GM21737 (cell line): ENCODE measurements around the gene ACTBL2.
"Not testable (repeated sequence)": the region's sequence is repeated elsewhere in the genome, so short reads cannot be mapped to it uniquely, and the experiment has no call there.

Source experiments
- ATAC-seq: cut with Tn5 transposase; IDR thresholded peaks from one replicate; pipeline ENCODE4 v1.9.1; 2021; ENCODE audit warnings: mild to moderate bottlenecking, moderate library complexity; ENCODE audit not compliant: unreplicated experiment

The ACTBL2 gene

DNA sequence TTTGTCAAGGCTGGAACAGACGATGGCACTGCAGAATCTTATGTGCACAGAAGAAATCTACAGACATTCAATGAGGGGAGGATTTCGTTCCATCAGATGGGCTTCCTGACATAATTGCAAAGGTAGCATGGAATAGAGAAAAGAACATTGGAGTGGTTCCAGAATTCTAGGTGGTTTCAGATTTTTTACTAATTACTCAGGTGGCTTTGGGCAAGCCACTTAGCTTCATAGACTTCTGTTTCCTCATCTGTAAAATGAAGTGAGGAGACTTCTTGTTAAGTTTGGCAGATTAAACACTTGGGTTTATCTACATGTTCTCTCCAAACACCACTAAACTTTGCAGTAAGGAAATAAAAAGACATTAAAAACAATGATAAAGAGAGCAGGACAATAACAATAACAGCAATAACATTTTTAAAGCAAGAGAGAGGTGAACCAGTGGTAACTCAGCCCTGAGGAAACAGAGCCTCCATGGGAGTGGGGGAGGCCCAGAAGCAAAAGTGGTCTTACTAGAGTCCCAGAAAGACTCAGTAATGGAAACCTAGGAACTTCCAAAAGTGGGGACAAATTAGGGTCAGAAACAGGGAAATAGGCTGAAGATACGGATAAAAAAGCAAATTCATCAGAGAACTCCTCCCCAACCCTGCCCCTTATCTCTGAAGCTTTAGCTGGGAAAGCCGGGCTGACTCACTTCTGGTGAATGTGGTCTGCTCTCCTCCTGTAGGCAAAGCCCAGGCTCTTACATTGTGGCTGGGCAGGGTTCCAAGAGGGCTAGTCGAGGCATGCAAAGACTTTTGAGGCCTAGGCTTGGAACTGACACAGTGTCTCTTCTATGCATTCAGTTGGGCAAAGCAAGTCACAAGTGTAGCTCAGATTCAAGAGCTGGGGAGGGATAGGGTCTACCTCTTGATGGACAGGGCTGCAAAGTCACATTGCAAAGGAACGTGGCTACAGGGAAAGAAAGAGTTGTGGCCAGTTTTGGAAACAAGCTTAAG is 11.8 kb upstream of the ACTBL2 start:
- ATAC-seq: no peak

DNA sequence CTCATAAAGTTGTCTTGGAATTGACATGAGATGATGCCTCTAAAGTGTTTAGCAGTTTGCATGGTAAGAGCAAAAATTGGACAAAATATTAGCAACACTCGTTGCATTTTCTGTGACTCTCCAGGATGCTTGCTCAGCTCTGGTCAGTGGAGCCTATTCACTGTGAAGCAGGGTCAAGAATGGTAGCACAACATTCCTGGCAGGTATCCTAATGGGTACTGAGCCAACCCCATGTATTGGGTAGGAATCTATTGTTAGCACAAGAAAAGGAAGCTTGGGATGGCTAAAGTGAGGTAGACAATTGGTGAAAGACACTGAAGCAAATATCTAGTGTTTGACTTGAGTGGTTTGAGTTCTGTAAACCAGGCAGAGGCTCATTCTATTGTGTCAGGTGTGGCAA is 10.4 kb upstream of the ACTBL2 start:
- ATAC-seq: no peak

DNA sequence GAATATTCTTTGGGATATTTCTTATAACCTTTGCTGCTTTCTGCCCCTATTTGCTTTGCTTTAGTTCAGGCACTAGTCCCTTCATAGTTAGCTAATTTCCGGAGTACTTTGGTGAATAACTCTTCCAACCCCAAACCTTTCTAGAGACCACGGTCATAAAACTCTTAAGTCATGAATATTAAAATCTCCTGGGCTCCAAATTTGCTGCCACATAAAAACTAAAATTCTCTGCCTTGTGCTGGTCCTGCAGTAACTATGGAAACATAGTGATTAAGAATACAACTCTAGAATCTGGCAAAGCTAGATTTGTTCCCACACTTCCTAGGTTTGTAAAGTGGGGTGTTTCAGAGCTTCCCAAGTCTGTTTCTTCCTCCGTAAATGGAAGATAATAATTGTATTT is 10.0 kb upstream of the ACTBL2 start:
- no peak for ATAC-seq

DNA sequence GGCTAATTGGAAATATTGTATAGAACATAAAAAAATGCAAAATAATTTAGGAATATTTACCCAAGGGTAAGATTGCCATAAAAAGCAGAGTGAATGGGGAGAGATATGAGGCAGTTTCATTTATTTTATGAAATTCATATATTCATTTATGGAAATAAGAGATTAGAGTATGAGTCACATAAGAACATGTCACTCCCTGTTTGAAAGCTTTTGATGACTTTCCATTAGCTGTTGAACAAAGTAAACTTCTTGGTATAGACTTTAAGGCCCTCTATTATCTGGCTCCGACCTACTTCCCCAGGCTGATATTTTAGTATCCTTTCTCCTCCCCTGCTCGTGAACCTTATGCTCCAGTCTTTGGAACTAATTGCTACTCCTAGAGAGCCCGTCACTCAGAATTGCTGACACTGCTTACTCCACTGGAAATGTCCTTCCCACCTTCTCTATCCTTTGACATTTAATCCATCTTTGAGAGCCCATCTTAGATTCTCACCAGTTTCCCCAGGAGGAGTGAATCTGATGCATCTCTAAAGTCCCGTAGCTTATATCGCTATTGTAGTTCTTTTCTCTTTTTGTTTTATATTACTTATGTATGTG is 8.9 kb upstream of the ACTBL2 start:
- ATAC-seq: no peak

DNA sequence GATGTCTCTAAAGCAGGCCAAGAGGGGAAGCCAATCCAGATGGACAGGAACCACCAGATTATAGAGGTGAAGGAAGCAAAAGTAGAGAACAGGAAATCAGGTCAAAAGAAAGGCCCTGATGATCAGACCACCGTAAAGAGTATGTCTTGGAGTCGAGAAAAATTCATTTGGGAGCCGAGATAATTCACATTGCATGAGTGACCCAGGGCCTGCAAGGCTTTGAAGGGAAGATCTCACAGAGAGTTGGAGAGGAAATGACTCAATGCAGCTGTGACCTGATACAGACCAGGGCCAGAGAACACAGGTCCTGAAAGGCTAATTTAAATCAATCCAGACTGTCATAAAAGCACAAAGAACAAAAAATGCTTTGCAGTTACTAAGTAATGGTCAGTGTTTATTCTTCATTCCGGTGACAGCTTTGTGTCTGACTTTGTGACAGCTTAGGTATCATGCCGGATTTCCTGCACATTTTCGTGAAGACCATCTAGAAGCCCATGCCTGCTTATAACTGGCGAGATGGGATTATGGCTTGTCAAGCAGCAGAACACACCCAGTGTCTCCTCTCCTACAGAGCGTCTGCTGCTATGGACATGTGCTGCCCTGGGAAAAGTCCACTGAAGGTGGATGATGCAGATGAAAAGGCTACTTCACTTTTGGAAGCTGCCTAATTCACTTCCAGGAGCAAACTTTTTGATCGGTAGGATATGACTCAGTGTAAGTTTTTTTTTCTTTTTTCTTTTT is 5.8 kb upstream of the ACTBL2 start:
- ATAC-seq: no peak

DNA sequence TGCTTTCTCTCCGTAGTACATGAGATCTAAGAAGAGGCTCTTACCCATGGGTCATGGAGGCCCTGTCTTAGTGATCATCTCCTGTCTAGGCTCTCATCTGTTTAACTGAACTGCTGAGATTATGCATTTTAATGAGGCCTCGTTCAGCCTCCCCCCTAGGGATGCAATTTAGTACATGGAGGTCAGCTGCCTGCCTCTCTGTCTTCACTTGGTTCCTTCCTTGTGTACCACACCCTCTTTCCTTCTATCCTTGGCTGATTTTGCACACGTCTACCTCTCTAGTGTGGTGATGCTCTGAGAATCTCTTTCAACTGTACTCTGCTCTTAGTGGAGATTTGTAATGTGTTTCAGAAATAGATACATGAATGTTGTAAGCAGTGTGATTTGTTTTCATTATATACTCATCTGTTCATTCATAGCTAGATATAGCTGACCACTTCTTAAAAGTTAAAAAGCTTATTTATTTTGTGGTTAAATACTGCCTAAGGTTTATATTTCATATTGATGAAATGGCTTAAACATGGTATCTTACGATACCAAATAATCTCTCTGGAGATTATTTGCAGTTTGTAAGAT is 3.5 kb upstream of the ACTBL2 start:
- no peak for ATAC-seq

DNA sequence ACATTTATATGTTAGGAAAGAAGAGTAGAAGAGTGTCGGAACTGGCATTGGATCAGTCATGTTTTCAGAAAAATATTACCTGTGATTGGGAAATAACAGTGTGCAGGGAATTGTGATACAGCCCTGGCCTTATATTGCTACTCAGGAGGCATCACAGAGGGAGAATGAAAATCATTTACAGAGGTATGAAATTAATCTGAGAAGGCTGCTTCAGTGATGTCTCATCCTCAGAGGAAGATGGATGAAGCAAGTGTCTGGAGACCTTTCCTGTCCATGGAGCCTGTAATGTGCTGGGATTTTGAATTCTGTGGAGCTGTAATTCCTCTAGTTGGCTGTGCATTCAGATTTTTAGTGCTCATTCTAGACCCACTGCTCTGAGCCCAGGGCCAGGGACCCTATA is 3.8 kb downstream of the ACTBL2 start:
- ATAC-seq: no peak

DNA sequence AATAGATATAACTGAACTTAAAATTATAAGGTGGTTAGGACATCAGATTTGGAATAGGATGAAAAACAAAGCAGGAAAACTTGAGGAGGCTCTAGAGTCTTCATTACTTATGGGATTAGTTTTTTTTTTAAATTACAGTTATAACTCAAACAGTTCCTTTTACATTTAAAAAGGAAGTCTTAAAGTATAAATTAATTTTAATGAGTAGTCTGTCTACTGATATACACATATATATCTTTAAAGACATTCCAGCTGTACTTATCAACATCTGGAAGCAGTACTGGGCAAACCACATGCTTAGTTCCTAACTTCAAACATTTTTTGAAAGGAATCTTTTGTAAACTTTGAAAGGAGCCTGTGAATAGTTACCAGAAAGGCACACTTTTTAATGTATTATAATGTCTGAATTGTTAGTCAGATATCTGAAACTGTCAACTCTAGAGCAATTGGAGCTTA is 6.0 kb downstream of the ACTBL2 start:
- ATAC-seq: no peak

DNA sequence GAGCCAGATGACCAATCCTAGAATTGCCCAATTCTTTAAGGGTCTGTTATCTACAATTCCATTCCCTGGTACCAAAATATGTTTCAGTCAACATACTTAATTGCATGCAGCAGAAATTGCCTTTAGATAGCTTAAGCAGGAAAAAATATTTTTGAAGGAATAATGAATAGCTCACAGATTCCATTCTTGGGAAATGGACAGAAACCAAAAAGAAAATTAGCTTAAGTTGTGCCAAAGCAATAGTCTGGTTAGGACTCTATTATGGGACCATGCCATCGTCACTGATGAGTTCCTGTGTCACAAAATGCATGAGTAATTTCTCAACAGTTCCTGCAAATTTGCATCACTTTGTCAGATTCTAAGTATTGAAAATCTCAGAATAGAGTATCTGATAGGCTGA is 12.3 kb downstream of the ACTBL2 start:
- no peak for ATAC-seq

DNA sequence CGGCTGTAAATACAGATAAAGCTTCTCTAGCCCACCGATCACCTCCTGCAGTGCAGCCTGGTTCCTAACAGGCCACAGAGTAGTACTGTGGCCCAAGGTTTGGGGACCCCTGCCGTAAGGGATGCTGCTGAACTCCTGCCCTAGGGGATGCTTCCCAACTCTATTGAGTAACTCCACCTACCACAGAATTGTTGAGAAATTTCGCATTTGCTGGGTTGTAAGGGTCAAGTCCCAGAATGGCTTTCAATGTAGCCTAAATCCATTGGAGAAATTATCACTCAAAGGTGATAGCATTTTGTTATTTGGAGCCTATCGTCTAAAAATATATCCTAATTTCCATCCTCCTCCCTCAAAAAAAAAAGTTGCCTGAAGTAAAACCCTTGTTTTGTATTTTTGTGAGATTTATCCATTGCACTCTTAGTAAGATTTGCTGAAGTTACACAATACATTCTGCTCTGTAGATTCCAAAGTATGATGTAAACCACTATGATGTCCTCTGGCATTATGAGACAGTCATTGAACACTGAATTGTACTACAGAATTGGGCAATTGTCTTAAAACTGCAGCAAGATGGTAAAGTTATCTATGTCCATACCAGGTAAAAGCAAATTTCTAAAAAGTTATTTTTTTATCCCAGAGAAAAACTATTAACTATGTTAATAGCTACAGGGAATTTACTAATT is 14.0 kb downstream of the ACTBL2 start:
- no peak for ATAC-seq

DNA sequence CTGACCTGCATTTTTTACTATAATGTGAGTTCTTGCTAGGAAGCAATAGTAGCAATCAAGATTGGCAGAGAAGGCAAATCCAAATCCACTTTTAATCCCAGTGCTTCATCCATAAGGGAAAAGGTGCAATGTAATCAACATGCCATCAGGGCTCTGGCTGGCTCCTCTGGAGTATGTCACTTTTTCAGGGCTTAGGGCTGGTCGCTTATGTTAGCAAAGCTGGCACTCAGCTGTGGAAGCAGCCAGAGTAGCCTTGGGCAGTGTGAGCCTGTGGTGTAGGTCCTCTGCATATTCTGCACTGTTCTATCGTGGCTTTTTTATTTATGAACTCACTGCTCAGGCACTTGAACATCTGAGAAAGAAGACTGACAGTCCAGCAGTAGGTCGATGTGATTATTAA is 16.1 kb downstream of the ACTBL2 start:
- ATAC-seq: no peak

DNA sequence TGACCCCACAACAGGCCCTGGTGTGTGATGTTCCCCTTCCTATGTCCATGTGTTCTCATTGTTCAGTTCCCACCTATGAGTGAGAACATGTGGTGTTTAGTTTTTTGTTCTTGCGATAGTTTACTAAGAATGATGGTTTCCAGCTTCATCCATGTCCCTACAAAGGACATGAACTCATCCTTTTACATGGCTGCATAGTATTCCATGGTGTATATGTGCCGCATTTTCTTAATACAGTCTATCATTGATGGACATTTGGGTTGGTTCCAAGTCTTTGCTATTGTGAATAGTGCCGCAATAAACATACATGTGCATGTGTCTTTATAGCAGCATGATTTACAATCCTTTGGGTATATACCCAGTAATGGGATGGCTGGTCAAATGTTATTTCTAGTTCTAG is 22.6 kb downstream of the ACTBL2 start:
- not testable (repeated sequence) for ATAC-seq

DNA sequence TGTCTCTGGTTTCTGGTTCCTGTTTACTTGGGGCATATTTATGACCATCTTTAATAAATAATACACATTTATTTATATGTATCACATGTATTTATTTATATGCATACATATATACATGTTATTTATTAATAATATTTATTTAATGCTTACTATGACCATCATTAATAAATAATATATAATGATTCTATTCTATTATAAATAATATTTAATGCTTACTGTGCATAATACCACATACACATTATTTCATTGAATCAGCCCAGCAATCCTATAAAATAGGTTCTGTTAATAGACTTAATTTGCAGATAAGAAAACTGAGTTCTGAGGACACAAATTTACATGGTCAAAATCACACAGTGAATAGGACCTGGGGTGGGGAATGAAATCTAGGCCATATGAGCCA is 24.2 kb downstream of the ACTBL2 start:
- ATAC-seq: no peak

DNA sequence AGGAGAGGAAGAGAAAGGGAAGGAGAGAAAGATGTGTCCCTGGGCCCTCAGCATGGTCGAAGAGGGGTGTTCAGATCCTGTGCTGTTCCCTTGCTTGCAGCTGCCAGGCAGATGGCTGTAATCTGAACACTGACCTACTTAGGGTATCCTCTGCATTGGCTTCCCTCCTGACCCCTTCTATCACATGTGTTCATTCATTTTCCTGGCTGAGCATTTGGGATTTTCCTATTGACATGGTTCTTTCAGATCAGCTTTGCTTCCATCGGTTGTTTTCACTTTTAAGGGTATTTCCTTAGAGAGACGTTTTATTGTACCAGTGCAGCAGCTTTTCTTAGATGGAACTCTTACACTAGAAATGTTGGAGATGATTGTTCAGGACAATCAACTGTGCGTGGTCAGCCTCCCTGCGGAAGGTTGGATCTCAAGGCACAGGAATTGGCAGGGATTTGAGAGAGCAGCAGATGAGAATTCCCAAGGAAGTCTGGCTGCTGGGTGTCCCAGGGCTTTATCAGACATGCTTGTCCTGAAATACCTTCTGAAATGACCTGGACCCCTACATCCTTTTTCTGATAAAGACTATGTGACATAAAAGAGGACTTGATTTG is 26.0 kb downstream of the ACTBL2 start:
- no peak for ATAC-seq

DNA sequence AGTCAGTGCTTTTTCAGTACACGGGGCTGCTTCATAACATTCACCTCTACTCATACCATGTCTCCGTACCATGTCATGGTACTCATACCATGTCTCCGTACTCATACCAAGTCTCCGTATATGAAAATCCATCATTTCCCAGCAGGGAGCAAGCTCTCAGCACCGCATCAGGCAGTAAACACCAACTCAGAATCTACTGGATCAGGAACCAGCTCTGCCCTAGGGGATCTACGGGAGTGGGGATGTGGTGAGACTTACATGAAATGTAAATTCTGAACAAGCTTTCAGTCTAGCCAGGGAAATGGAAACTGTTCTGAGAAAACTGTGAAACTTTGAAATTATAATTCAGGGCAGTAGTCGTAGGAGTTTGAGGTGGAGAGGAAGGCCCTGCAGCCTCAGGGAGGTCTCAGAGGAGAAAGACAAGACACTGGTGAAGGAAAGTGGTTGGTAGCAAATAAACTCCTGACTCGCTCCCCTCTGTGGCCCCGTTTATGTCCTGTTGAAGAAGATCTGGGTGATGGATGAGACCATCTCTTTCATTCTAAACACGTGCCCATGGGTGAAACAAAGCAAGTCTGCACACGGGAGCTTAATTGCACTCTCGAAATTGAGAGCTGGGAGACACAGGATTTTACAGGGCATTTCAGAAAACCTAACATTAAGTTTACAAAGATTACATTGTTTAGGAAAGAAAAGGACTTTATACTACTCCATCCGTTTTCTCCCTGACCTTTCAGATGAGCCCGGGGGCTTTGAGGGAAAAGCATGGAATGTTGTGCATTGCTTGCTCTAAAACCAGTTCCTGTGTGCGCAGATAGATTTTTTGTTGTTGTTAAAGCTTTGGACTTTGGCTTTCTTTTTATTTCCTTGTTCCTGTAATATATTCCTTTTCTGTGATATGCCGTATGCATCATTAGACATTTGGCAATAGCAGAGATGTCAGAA is 26.8 kb downstream of the ACTBL2 start:
- no peak for ATAC-seq

DNA sequence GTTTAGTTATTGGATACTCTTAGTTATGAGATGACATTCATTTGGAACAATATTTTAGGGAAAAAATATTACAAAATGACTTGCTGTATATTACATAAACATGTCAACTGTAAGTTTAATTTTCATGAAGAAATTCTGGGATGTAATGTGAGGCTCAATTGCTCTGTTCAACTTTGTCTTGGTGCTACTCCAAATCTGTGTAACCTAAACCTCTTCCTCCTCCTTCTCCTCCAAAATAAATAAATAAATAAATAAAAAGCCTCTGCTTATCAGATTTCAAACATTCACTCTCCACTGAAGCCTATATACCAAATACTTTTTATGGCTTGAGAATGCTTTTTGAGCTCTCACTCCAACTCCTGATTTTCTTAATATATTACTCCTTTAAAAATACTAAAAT is 27.7 kb downstream of the ACTBL2 start:
- ATAC-seq: no peak

DNA sequence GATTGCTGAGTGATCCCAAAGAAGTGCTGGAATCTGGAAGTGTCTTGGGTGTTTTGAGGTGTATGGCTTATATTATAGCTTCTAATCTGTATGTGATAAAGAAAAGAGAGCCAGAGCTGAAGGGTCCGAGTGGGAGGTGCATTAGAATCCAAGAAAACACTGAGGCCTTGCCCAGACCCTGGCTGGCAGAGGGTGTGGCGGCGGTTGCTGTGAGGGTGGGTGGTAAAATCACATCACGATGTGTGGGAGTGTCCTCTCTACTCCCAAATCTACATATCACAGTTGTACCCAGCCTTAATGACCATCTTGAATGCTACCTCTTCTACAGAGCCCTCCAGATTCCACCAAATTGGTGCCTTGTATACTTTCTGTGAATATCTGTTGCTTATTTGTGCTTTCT is 28.9 kb downstream of the ACTBL2 start:
- ATAC-seq: no peak

DNA sequence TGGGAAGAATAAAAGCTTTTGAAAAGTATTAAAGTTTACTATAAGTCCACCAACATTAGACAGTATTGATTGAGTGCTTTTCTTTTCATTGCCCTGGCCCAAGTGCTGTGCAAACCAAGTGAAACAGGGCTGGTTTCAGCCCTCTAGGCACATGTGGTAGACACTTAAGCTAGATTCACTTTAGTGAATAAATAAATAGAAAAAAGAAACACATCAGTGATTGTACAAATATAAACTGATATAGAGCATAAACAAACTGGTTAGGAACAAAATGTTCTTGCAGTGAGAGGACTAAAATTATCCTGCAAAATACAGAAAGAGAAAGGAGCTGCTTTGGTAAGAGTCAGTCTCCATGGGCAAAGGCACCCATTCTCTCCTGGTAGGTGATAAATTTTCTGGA is 29.7 kb downstream of the ACTBL2 start:
- no peak for ATAC-seq
